HG03378 (cell line): ENCODE data around the gene ZNF714.
A peak's percentile ranks its signal among the peaks of the same experiment; 100 is the strongest.
"Not testable (repeated sequence)": the region's sequence is repeated elsewhere in the genome, so short reads cannot be mapped to it uniquely, and the experiment has no call there.

Experiments
- ATAC-seq: cut with Tn5 transposase; IDR thresholded peaks from one replicate; pipeline ENCODE4 v1.9.1; 2021; ENCODE audit warnings: mild to moderate bottlenecking, moderate library complexity; ENCODE audit not compliant: unreplicated experiment

The ZNF714 gene

GRCh38 chr19:21130097-21130775, 48.2 kb downstream of the ZNF714 start:
- ATAC-seq: no peak

DNA sequence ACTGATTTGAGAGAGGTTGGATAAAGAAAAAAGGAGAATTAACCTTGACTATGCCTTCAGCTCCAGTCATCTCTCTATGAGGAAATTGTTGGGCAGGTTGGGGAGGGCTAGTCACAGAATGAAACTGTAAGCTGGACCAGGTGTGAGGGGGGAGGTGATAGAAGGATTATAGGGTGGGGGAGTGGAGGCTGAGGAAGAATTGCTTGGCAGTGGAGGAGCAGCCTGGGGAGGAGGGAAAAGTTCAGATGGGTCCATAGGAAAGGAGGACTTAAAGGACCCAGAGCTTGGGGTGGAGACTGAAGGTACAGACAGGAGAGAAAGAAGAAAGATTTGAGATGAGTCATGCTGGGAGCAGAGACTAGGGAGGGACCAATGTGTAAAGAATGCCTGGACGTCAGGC, 51.6 kb downstream of the ZNF714 start:
- no peak for ATAC-seq

DNA sequence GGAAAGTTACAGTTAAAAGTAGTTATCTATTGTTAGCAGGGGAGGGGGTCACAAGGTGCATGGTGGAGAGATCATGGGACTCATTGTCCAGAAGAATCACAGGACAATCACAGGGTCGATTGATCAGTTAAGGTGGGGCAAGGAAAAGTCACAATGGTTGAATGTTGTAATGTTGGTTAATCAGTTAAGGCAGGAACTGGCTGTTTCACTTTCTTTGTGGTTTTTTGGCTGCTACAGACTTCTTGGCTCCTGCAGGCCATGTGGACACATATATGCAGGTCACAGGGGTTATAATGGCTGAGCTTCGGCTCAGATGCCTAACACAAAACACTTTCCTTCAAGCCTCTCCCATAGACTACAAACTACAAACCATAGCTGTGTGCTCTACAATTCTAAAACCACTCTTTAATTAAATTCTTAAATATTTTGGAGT, 52.9 kb downstream of the ZNF714 start:
- ATAC-seq: no peak

DNA sequence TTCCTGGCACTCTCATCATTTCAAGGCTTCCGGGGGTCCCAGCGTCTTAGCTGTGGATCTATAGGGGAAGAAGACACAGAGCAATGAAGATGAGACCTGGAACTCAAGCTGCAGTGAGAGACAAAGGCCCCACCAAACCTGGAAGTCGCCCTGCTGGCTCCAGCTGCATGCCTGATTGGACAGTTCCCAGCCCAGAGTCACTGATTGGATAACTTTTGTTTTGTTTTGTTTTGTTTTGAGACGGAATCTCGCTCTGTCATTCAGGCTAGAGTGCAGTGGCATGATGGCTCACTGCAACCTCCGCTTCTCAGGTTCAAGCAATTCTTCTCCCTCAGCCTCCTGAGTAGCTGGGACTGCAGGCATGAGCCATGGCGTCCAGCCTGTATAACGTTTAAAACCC, 53.4 kb downstream of the ZNF714 start:
- no peak for ATAC-seq

GRCh38 chr19:21138130-21138529, 56.1 kb downstream of the ZNF714 start:
- no peak for ATAC-seq

DNA sequence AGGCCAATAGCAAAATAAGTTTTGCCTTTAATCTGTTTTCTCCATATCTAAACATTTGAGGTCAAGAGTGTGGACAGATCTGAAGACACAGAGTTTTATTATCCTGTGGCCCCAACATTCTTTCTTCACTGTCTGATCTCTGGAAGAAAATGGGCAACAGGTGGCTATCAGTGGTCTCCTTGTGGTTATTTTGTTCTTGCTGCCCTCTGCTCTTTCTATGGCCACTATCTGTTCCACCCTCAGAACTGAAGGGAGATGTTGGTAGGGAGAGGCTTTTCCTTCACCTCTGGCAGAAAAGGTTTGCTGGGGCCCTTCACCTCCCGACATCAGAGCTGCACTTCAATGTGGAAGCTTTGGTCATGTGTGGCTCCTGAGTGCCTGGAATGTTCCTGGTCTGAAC, 59.0 kb downstream of the ZNF714 start:
- ATAC-seq: not testable (repeated sequence)

DNA sequence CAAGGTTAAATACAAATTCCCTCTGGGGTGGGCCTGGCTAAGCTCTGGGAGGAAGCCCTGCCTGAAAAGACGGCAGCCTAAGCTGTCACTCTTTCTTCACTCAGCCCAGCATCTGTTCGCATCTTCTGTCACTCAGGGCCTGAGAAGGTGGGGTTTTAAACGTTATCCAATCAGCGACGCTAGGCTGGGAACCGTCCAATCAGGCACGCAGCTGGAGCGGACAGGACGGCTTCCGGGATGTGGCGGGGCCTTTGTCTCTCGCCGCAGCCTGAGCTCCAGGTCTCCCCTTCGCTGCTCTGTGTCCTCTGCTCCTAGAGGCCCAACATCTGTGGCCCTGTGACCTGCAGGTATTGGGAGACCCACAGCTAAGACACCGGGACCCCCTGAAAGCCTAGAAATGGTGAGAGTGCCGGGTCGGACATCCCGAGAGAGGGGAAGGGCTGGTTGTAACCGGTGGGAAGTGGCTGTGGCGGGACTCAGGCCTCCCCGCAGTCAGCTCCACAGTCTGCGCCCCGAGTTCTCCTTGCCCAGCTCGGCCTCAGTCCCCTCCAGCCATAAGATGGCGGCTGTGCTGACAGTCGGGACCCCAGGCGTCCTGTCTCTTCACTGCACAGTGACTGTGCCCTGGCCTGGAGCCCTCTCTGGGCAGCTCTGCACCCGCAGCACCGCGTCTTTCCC, 59.9 kb downstream of the ZNF714 start, which contains the start of gene ZNF431:
Gene ZNF431, plus strand, starts transcription at position 254 of the 678 bp plus-strand sequence. Its CDS starts 144 bp downstream, at position 398.
- ATAC-seq: peak; percentile 97

DNA sequence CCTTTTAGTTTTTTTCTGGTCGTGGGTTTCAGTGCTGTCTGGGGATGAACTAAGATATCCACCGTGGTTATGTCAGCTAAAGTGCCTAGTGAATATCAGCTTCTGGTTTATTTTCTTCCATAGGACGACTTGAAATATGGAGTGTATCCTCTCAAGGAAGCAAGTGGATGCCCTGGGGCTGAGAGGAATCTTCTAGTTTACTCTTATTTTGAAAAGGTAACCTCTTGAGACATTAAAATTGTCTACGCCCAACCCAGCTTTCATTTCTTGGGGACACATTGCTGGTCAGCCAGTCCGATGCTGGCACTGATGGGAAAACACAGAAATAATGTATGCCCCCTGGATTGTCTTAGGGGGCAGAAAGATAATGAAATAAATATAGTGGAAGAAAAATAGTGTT, 61.4 kb downstream of the ZNF714 start:
- ATAC-seq: no peak

GRCh38 chr19:21143854-21144253, 61.9 kb downstream of the ZNF714 start:
- no peak for ATAC-seq

DNA sequence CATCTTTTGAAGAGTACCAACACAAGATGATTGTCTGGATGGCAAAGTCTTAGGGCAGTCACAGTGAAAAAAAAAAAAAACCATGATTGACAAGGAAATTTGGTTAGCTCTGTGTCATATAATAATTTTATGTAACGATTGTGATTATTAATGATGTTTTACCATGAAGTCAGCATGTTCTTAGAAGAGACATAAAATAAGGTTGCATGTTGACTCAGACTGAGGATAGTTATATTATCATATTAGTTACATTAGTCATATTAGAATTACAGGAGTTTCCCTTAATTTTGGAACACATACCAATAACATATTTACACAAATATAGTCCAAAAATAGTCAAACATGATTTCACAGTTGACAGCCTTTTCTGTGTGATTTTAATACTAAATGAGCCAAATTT, 65.5 kb downstream of the ZNF714 start:
- ATAC-seq: no peak

DNA sequence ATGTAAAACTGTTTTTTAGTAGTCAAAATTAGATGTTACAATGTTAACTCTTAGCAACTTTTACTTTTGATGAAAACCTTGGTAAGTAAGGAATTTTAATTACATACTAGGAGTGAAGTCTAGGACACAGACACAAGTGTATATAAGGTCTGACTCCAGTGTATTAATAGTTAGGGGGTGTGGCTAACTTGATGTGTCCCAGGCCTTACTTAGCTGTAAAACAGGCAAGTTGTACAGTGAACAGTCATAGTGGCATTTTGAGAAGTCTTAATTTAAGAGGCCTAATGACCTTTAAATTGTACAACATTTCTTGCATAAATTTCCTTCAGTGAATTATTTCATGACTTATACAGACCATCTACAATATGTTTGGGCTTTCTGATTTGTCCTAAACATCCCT, 66.7 kb downstream of the ZNF714 start:
- ATAC-seq: no peak

GRCh38 chr19:21149877-21150276, 67.9 kb downstream of the ZNF714 start:
- no peak for ATAC-seq

GRCh38 chr19:21151460-21151859, 69.5 kb downstream of the ZNF714 start:
- ATAC-seq: no peak

GRCh38 chr19:21158523-21159135, 76.6 kb downstream of the ZNF714 start:
- no peak for ATAC-seq

DNA sequence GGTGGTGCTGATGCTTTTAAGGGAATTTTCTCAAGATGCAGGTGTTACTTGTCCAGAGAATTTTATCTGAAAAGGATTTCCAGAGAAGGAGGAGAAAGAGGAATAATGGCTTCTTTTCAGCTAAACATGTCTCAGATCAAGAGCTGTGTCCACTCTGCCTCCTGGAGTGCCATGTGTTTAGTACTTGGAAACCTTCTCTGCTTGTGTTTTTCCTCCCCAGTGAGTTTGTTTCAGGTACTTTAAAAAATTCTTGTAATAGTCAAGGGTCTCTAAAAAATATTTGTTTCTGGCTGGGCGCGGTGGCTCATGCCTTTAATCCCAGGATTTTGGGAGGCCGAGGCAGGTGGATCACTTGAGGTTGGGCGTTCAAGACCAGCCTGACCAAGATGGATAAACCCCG, 82.5 kb downstream of the ZNF714 start:
- ATAC-seq: no peak

DNA sequence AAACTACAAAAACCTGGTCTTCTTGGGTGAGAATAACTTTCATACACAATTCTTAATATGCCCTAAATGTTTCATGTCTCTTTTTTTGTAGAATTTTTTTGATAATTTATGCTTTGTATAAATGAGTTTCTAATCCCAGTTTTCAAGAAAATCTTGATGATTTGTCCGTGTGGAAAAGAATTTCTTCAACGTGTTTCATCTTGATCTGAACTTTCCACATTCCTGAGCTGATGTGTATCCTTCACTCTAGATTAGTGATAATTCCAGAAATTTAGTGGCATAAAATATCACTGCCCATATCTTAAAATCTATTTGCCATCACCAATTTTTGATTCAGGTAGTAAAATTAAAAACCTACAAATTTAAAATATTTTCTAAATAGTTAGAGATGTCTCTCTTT, 84.4 kb downstream of the ZNF714 start:
- ATAC-seq: no peak
